Urothelium cell line (cell line): ENCODE results near the gene KCNIP1.

Experiments
- DNase-seq: peaks from one replicate; pipeline ENCODE4 v3.0.0; 2011; ENCODE audit warnings: low spot score, mixed read lengths
- FAIRE-seq: peaks from 2 replicates; lab custom pipeline; 2011; peaks lifted over from hg19 to GRCh38; lab: Jason Lieb, UNC

KCNIP1 gene

DNA sequence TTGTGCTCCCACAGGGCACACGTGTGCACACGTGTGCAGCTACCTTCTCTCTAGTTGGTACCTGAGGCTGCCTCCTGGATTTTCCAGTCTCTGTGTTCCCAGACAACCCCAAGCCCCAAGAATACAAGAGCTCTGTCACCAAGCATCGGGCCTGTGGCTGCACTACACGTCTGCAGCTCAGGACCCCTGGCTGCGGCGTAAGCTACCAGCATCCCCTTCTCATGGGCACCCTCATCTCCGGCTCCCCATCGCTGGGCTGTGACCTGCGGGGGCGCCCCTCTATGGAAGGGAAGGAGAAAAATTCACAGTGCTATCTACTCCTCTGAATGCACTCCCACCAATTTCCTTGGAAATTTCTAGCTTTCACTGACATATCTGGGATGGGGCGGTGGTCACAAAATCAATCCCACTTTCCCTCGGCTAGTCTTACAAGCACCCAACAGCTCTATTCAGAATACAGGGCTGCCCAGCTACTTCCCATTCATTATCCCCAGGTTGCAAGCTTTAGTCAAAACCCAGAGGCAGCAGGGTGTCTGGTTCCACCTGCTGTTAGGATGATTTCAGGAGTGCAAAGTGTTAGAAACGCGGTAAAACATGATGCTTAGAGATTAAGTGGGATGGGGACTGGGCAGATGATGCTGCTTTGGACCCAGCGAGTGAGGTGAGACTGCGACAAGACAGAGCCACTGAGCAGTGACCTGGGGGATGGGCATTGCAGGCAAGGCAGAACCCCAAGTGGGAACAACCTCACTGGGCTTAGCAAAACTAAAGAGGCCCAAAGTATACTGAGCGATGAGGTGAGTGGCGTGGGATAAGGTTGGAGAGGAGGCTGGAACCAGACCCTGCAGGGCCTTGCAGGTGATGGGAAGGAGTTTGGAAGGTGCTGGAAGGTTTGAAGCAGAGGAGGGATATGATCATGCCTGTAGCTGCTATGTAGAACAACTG is 121.7 kb downstream of the KCNIP1 start:
- FAIRE-seq = no peak

DNA sequence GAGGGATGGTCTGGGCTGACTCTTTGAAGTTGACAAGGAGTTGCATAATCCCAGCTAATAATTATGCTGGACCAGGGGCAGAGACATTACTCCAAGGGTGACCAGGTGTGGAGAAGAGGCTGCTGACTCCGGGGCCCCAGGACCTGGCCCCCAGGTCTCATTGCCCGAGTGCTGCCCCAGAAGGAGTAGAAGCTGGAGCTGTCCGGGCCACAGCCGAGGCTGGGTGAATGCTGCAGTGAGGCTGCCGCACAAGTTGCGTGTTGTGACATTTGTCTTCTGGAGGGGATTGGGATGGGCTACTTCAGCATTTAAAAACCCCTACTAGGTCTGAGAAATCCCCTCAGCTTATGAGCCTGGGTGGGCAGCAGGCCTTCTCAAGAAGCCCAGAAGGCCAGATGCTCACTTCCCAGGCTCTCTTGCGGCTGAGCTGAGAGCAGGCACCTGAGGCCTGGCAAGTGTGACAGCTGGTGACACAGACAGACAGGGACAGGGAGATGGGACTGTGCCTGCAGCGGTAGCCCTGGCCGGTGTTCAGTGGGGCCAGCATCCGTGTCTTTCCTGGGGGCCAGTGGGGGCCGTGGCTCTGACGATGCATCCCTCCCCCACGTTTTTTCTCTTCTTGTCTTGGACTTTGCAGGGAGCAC is 122.8 kb downstream of the KCNIP1 start:
- DNase-seq = no peak
- no peak for FAIRE-seq

More for the DNA sequence above, 121.7 kb downstream of the KCNIP1 start:
- no peak for DNase-seq

DNA sequence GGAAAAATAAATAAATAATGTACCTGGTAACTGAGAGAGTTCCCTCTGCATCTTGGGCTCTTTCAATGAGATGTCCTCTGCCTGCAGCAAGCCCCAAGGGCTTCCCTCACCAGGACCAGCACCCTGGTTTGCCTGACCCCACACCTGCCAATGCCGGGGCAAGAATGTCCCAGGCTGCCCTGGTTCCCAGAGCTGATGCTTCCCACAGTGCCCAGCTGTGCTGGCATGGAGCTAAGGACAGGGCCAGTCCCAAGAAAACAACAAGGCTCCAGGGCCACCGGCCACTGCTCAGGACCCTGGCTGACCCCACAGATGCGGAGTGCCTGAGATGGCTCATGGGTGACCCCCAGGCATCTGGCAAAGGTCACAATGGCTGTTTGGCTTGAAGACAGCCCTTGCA is 123.5 kb downstream of the KCNIP1 start:
- FAIRE-seq (no peak), DNase-seq (no peak)

DNA sequence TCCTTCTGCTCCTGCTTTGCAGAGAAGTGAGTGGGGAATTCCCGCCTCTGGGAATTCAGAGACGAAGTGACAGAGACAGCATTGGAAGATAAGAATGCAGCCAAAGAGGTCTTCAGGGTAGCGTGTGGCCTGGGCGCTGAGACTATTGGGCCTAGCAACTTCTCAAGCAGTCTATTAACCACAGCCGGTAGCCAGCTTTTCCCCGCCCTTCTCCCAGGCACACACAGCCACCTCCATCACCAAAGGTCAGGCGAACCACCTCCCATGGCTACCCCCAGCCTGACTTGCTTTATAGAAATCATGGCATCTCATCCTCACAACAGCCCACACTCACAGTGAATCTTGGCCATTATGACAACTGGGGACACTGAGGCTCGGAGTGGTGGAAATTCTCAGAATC is 124.2 kb downstream of the KCNIP1 start:
- FAIRE-seq (no peak), DNase-seq (no peak)

DNA sequence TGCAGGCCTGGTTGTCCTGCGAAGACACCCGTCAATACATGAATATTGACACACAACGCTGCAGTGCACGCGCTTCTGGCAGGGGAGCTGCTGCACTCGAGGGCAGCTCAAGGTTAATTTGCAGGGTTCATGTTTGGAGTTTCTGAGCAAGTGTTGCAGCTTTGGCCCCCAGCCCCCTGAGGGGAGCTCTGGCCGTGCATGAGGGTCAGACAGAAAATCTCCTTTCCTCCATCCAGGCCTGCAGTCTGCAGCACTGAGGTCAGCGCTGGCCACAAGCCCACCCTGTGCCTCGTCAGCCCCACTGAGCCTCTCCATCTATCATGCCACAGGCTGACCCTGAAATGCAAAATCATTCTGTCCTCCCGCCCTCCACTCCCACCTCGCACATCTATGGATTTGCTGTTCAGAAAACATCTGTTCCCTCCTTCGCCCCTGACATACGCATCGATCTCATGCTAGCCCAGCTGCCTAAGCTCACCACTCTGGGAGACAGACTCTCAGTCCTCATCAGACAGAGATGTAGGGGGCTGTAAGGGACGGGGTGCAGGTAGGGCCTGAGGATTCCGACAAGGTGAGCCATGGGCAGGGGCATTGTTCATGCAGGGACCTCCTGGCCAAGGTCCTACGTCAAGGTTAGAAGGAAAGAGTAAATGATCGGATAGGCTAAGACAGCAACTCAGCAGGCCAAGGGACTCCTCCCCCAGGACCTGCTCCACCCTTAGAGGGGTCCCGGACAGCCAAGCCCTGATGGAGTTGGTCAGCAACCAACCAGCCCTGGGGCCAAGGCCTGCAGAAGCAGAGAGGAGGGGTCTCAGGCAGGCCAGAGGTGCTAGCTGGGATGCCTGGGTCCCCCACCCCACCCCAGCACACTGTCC is 125.1 kb downstream of the KCNIP1 start:
- peak; percentile 27 for FAIRE-seq
- DNase-seq = no peak

GRCh38 chr5:170629566-170630175 is 125.9 kb downstream of the KCNIP1 start:
- FAIRE-seq = no peak
- DNase-seq = no peak

- no peak for FAIRE-seq
- DNase-seq = no peak
These were observed 126.4 kb downstream of the KCNIP1 start for GRCh38 chr5:170630226-170630625.

DNA sequence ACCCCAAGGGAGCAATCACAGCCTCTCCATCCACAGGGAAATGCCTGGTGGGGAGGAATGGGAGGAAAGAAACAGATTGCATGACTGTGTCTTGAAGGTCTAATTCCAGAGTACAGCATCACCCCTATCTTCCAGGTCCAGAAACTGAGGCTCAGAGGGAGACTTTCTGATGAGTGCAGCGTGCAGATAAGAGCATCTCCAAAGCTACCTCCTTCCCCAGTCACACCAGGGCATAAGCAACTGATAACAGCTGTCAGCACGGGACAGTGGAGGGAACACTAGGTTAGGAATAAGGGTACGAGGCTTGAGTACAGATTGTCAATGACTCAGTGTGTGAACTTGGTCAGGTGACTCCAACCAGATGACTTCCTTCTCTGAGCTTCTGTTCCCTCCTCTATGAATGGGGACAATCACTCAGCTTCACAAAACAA is 126.9 kb downstream of the KCNIP1 start:
- no peak for DNase-seq

DNA sequence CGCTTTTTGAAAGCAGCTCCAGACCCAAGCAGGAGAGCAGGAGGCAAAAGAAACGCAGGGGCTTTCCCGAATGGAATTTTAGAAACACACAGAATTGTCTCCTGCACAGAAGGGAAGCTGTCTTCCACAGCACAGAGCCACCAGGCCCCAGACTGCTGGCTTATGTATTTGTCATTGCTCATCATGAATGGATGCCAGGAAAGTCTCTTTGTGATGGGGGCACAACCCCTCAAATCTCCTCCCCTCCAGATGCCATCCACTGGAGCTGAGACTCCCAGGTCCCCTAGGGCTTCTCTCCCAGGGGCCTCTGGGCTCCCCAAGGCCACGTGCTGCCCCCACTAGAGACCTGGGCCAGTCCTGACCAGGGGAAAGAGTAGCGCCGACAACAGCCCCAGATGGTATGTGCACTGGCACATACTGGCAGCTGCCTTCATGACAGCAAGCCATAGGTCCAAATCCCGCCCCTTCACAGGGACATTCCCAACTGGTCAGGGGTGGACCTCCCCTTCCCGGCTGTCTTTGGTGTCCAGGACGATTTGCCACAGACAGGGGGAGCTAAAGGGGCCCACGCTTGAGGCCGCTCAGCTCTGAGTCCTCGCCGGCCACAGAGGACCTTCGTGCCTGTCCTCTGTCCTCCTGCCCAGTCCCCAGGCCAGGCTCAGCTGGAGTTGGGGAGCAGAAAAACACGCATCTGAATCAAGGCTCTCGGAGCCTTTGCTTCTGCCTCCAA is 127.8 kb downstream of the KCNIP1 start:
- DNase-seq = peak; percentile 28
- FAIRE-seq = no peak

More for the DNA sequence above, 126.9 kb downstream of the KCNIP1 start:
- no peak for FAIRE-seq

DNA sequence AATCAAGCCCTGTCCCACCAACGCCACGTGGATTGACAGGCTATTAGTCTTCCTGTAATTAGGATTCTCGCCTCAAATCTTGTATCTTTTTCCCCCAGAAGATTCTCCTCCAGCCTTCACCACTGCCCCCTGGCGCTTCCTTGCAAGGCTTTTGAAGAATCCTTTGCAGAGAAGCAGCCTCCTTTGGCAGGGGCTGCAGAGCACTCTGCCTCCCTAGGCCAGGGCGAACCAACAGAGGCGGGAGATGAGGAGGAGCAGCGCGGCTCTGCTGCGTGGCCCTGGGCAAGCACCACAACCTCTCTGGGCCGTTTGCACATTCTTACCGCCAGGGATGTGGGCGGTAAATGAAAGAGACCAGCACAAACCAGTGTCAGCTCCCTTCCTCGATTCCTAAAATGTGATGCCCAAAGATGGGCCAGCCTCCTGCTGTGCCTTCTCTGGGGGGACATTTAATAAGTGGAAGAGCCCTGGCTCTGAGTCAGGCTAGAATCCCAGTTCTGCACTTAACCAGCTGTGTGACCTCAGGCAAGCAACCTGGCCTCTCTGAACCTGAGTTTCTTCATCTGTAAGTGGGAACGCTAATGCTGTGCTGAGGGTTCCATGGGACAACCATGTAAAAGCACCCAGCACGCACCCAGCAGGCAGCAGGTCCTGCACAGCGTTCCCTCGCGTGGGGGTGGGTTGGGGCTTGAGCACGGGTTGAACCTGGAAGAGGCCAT is 128.6 kb downstream of the KCNIP1 start:
- FAIRE-seq = no peak

GRCh38 chr5:170632985-170633234 is 129.1 kb downstream of the KCNIP1 start:
- FAIRE-seq (no peak), DNase-seq (no peak)

More for the DNA sequence above, 128.6 kb downstream of the KCNIP1 start:
- peak; percentile 20 for DNase-seq

GRCh38 chr5:170633235-170634081 is 129.6 kb downstream of the KCNIP1 start:
- no peak for FAIRE-seq
- DNase-seq = peak; percentile 90

GRCh38 chr5:170634256-170634990 is 130.6 kb downstream of the KCNIP1 start:
- no peak for FAIRE-seq

DNA sequence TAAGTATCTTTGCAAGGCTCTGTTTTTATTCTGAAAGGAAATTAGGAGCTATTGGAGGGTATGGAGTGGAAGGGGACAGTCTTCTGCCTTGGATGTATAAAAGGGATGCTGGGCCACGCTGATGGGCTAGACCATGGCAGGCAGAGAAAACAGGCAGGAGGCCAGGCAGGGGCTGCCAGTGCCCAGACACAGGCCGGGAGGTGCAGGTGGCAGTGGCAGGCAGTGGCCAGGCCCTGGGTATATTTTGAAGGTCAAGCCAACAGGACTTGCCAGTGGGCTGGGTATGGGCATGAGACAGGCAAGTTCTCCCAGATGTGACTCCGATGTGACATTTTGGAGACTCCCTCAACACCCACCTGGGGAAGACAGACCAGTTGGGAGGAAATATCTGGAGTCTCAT is 131.9 kb downstream of the KCNIP1 start:
- FAIRE-seq (no peak), DNase-seq (no peak)

More at GRCh38 chr5:170634256-170634990, 130.6 kb downstream of the KCNIP1 start:
- no peak for DNase-seq

GRCh38 chr5:170636206-170636605 is 132.4 kb downstream of the KCNIP1 start:
- FAIRE-seq = no peak
- DNase-seq = no peak

DNA sequence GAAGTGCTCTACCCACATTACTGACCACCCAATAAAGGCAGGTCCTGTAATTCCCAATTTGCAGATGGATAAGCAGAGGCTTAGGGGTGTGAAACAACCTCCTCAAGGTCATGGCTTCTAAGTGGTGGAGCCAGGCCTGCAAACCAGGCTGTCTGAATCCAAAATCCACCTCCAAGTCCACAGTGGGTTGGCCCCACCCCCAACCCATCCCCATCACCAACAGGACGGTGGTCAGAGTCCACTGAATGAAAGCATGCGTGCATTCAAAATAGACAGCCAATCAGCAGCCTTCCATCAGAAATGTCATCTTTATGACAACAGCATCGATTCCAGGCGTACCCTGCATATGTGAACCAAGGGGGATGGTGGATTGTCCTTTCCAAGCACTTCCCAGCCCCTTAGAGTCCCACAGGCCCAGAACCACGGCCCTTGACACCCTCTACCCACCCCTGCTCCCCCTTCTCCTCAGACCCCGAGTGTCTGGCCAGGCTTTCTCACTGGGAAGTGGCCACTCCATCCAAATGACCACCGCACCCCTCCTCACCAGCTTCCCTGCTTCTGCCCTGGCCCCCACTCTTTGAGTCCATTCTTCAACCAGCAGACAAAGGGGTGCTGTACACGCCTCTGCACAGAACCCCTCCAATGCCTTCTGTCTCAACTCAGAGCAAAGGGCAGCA is 133.1 kb downstream of the KCNIP1 start:
- DNase-seq (no peak), FAIRE-seq (no peak)

DNA sequence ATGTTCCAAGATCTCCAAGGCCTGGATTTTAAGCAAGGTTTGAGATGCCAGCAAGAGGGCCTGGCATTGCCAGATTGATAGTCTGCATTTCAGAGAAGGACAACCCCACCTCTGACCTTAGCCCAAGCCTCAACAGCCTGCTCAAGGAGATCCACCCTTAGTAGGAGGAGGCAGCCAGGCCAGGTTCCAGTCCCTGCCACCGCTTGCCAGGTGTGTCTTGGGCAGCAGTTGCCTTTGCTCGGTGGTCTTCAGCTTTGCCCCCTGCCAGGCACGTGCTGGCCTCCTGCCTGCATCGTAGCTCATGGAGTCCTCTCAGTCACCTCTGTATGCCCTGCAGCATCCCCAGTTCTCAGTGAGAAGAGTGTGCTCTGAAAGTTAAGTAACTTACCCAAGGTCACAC is 134.2 kb downstream of the KCNIP1 start:
- FAIRE-seq (no peak), DNase-seq (no peak)
